GM12892 (cell line): ENCODE data around the gene GGT7.

Experiments
- POLR2A ChIP-seq: IDR thresholded peaks from 2 replicates; pipeline ENCODE4 v1.6.1; 2011; ENCODE audit warnings: low read depth, low read length, control low read depth
- POLR2AphosphoS5 ChIP-seq: IDR thresholded peaks from 2 replicates; pipeline ENCODE4 v1.6.1; 2011; ENCODE audit warnings: low read depth, low read length, control low read depth

- TF ChIP-seq POLR2A (no peak), POLR2AphosphoS5 (no peak)
Measured at GRCh38 chr20:34875642-34876405, 3.2 kb upstream of the GGT7 start.
